K562 (cell line): ENCODE data around the gene XPO1. TPM values are rescaled to one million over a fixed set of nuclear protein-coding genes. Genes with fewer than 3 reads are reported as not detected.

Experiments
- ATAC-seq: fragments of 200-7000 bp; cut with Tn5 transposase; 3 replicates; pipeline ENCODE4 v1.9.1; 2020; ENCODE audit warnings: moderate library complexity
- BruUV-seq: library from RNA; stranded (reverse); fragments of 400-500 nt; replicated peaks from 2 replicates; lab custom pipeline; 2021; lab: Mats Ljungman, UMichigan
- CTCF ChIA-PET: fragments of 300-600 bp; formaldehyde crosslinking; extraction: SDS; loops from one replicate; lab custom pipeline; 2021; ENCODE audit warnings: low intra/inter-chr PET ratio; lab: Yijun Ruan, JAX
- POLR2A ChIA-PET: fragments of 300-600, 350-650 bp; sonication (Branson Sonifier 250); formaldehyde crosslinking; extraction: SDS; loops from one replicate; lab custom pipeline; 2021; ENCODE audit warnings: antibody characterized with exemption, inconsistent platforms; lab: Yijun Ruan, JAX
- DNase-seq, 4 experiments: peaks; one replicate each; pipeline versions ENCODE4 v3.0.0 to v3.0.0-alpha.2; 2011 to 2018; ENCODE audit warnings: low spot score in 3 of 4, mixed read lengths in 3 of 4; ENCODE audit errors: extremely low read depth in 1 of 4
- FAIRE-seq: peaks from 2 replicates; lab custom pipeline; 2011; peaks lifted over from hg19 to GRCh38; lab: Jason Lieb, UNC
- H2AFZ ChIP-seq: 2 replicates; pipeline ENCODE4 v1.6.0; 2011; ENCODE audit warnings: low read depth, low read length, control low read depth, inconsistent platforms
- H3K27ac ChIP-seq: fragments of 200-600 bp; 3 replicates; pipeline ENCODE4 v1.8.0; 2011; ENCODE audit warnings: low read depth, mild to moderate bottlenecking, control low read depth, inconsistent platforms, low read length, moderate library complexity, mixed read lengths; ENCODE audit errors: extremely low read depth
- H3K27me3 ChIP-seq, 2 experiments: fragments of 300-600 bp in 1 of 2; 2 replicates in 1 of 2; 3 replicates in 1 of 2; pipeline versions ENCODE4 v1.6.0 to v1.8.0; 2011; ENCODE audit warnings: inconsistent platforms in 2 of 2, low read length in 2 of 2, mild to moderate bottlenecking in 1 of 2, mixed read lengths in 1 of 2, moderate library complexity in 1 of 2; ENCODE audit not compliant: control insufficient read depth in 2 of 2, insufficient read depth in 2 of 2
- H3K36me3 ChIP-seq: fragments of 300-600 bp; 3 replicates; pipeline ENCODE4 v1.8.0; 2011; ENCODE audit warnings: mild to moderate bottlenecking, low read length, inconsistent platforms; ENCODE audit not compliant: control insufficient read depth, insufficient read depth
- H3K4me1 ChIP-seq, 2 experiments: fragments of 200-600 bp in 1 of 2; replicated peaks in 1 of 2; 2 replicates in 1 of 2; 3 replicates in 1 of 2; pipeline versions ENCODE4 v1.5.1 to v1.8.0; 2011; ENCODE audit warnings: inconsistent platforms in 2 of 2, low read length in 2 of 2, mild to moderate bottlenecking in 1 of 2, mixed read lengths in 1 of 2, moderate library complexity in 1 of 2; ENCODE audit not compliant: control insufficient read depth in 2 of 2, insufficient read depth in 2 of 2
- H3K4me2 ChIP-seq: 2 replicates; pipeline ENCODE4 v1.6.1; 2011; ENCODE audit warnings: low read length, control low read depth, inconsistent platforms, mixed read lengths; ENCODE audit not compliant: insufficient read depth
- H3K4me3 ChIP-seq: fragments of 200-600 bp; sonication (generic), shearing (Covaris generic); 2 replicates; pipeline ENCODE4 v1.5.1; 2016; ENCODE audit warnings: control low read depth, inconsistent platforms
- H3K79me2 ChIP-seq: fragments of 200-600 bp; 3 replicates; pipeline ENCODE4 v1.8.0; 2011; ENCODE audit warnings: low read length, inconsistent platforms; ENCODE audit not compliant: control insufficient read depth, insufficient read depth
- H3K9ac ChIP-seq, 2 experiments: 2 replicates each; pipeline versions ENCODE4 v1.6.0 to v1.6.1; 2011; ENCODE audit warnings: low read depth in 2 of 2, low read length in 2 of 2, control low read depth in 1 of 2, inconsistent platforms in 1 of 2, mild to moderate bottlenecking in 1 of 2, mixed read lengths in 1 of 2; ENCODE audit not compliant: insufficient read depth in 1 of 2
- H3K9me1 ChIP-seq: one replicate; pipeline ENCODE4 v1.6.0; 2011; ENCODE audit warnings: inconsistent platforms, mild to moderate bottlenecking, low read length, moderate library complexity; ENCODE audit not compliant: control insufficient read depth, insufficient read depth
- H3K9me3 ChIP-seq: replicated peaks from 2 replicates; pipeline ENCODE4 v1.5.1; 2011; ENCODE audit warnings: low read depth, low read length, inconsistent platforms; ENCODE audit not compliant: control insufficient read depth, insufficient read depth
- H4K20me1 ChIP-seq: replicated peaks from 2 replicates; pipeline ENCODE4 v1.6.1; 2011; ENCODE audit warnings: low read length, inconsistent platforms, mixed read lengths; ENCODE audit not compliant: control insufficient read depth, insufficient read depth
- RB1 ChIP-seq: fragments of 450-650 bp; IDR thresholded peaks from 2 replicates; pipeline ENCODE4 v1.6.1; 2017; ENCODE audit warnings: low read depth, mild to moderate bottlenecking
- RBM25 ChIP-seq: fragments of 200-400 bp; formaldehyde crosslinking; IDR thresholded peaks from 2 replicates; pipeline ENCODE4 v1.6.1; 2018; ENCODE audit warnings: low read length, low read depth, moderate library complexity; ENCODE audit not compliant: severe bottlenecking
- RBM34 ChIP-seq: fragments of 200-400 bp; formaldehyde crosslinking; IDR thresholded peaks from 2 replicates; pipeline ENCODE4 v1.6.1; 2018; ENCODE audit warnings: low read length, borderline replicate concordance; ENCODE audit not compliant: insufficient read depth
- RUNX1 ChIP-seq: sonication (generic); IDR thresholded peaks from 2 replicates; pipeline ENCODE4 v1.6.1; 2016; ENCODE audit warnings: antibody characterized with exemption, low read depth
- SIX5 ChIP-seq, 2 experiments: IDR thresholded peaks; 2 replicates each; pipeline ENCODE4 v1.6.1; 2011; ENCODE audit warnings: low read length in 2 of 2, borderline replicate concordance in 1 of 2, low read depth in 1 of 2, mild to moderate bottlenecking in 1 of 2, moderate library complexity in 1 of 2; ENCODE audit not compliant: insufficient read depth in 1 of 2
- ZNF121 ChIP-seq: sonication (generic); formaldehyde crosslinking; conservative IDR thresholded peaks from 2 replicates; pipeline ENCODE4 v1.8.0; 2022; ENCODE audit warnings: missing genetic modification reagents
- WGBS: fragments of 100-300 bp; shearing (Covaris generic); methylation state at CpG from one replicate; pipeline ENCODE4 v1.1.6; 2016; ENCODE audit warnings: low coverage, mixed read lengths; ENCODE audit not compliant: insufficient coverage; ENCODE audit errors: missing lambda C conversion rate; 5-methylcytosine and 5-hydroxymethylcytosine counted together
- in situ Hi-C: fragments of 300-500 bp; cut with MboI; formaldehyde crosslinking; loops from 4 replicates; pipeline ENCODE4 v1.15.0; 2018; ENCODE audit warnings: inconsistent platforms, mixed read lengths
- intact Hi-C: fragments of 100-400 bp; cut with micrococcal nuclease; formaldehyde crosslinking; loops from 2 replicates; pipeline ENCODE4 v1.14.2; 2022
- polyA plus RNA-seq, 8 experiments: library from polyadenylated mRNA; depleted of rRNA in 4 of 8; stranded (reverse) in 5 of 8; unstranded in 3 of 8; fragments of >200 nt; fragmentation: Nextera tagmentation in 2 of 8; fragmentation: Illumina TruSeq in 1 of 8; extraction: Ambion mirVana in 2 of 8; extraction: Trizol in 1 of 8; gene quantifications; 2 replicates each; pipeline versions ENCODE4 v1.2.1 to v1.2.3, GENCODE V29; 2011 to 2014; ENCODE audit warnings: inconsistent platforms in 1 of 8, missing spikeins in 1 of 8
- total RNA-seq, 7 experiments: library from RNA; depleted of rRNA in 6 of 7; stranded (reverse); fragments of >200 nt in 6 of 7; fragmentation: Illumina TruSeq in 2 of 7; extraction: Trizol in 2 of 7; gene quantifications; 2 replicates each; pipeline versions ENCODE4 v1.2.1 to v1.2.3, GENCODE V29; 2011 to 2021; ENCODE audit warnings: low replicate concordance in 1 of 7
- TF ChIP-seq, protein P1 (sequence below): IDR thresholded peaks from 2 replicates; pipeline ENCODE4 v1.6.1; 2012; ENCODE audit warnings: low read depth, low read length, improper control_type of control experiment, borderline replicate concordance
- TF ChIP-seq, protein P2 (sequence below): fragments of 200-800 bp; sonication (Bioruptor generic); IDR thresholded peaks from 2 replicates; pipeline ENCODE4 v1.6.1; 2017; ENCODE audit warnings: missing genetic modification characterization, missing compliant biosample characterization

Gene XPO1
- total and polyA plus RNA-seq, 9 of the 15 experiments (the other 6 are each of a cell fraction or from before 2014, with no cell fraction given): 86.2 to 307 (median 216) TPM

DNA sequence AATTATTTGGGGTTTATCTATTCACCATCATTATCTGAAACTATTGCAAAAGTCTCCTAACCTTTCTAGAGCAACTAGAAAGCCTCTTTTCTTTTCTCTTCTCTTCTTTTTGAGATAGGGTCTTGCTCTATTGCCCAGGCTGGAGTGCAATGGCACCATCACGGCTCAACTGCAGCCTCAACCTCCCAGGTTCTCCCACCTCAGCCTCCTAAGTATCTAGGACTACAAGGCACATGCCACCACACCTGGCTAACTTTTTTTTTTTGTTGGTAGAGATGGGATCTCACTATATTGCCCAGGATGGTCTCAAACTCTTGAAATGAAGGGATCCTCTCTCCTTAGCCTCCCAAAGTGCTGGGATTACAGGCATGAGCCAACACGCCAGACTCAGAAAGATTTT is 24.5 kb upstream of the XPO1 start:
- no TSS peak for BruUV-seq
- TF ChIP-seq RBM25 (peak; percentile 14), ZNF121 (CRISPR knock-in tag) (peak; percentile 85)
- TF ChIP-seq, protein P1, sequence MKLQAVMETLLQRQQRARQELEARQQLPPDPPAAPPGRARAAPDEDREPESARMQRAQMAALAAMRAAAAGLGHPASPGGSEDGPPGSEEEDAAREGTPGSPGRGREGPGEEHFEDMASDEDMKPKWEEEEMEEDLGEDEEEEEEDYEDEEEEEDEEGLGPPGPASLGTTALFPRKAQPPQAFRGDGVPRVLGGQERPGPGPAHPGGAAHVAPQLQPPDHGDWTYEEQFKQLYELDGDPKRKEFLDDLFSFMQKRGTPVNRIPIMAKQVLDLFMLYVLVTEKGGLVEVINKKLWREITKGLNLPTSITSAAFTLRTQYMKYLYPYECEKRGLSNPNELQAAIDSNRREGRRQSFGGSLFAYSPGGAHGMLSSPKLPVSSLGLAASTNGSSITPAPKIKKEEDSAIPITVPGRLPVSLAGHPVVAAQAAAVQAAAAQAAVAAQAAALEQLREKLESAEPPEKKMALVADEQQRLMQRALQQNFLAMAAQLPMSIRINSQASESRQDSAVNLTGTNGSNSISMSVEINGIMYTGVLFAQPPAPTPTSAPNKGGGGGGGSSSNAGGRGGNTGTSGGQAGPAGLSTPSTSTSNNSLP: no peak
- Histone ChIP-seq H3K4me3 (no peak overlapping the region), H2AFZ (no peak overlapping the region), H3K9ac (no peak overlapping the region), H3K4me2 (no peak overlapping the region), H3K4me1 (no peaks in the 10 kb centered on the region; a peak in 1 of 5 replicates), H4K20me1 (no peaks in the 10 kb centered on the region), H3K9me1 (no peaks in the 10 kb centered on the region), H3K36me3 (no peaks in the 10 kb centered on the region), H3K9me3 (no peaks in the 10 kb centered on the region), H3K27me3 (peaks cover 5 to 17% of the 10 kb centered on the region in 2 experiments), H3K79me2 (no peaks in the 10 kb centered on the region), H3K27ac (no peak overlapping the region)
- ATAC-seq: no peak
- POLR2A ChIA-PET: interaction anchor here (0.6 kb wide), 1 partner anchor 1646 kb away, joined by 3 read pairs; no protein-coding TSS in a partner anchor
- CTCF ChIA-PET: no interaction called here
- in situ Hi-C loops: no loop called here
- intact Hi-C loops: no loop called here
- 0% methylated on average over 2 of the region's 2 CpGs for WGBS
- DNase-seq: no peak
- FAIRE-seq: no peak

DNA sequence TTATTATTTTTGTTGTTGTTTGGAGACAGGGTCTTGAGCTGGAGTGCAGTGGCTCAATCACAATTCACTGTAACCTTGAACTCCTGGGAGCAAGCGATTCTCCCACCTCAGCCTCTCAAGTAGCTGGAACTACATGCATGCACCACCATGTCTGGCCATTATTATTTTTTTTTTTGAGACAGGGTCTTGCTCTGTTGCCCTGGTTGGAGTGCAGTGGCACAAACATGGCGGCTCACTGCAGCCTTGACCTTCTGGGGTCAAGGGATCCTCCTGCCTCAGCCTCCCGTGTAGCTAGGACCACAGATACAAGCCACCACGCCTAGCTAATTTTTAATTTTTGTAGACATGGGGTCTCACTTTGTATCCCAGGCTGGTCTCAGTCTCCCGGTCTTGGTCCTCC is 20.0 kb upstream of the XPO1 start:
- Histone ChIP-seq H3K4me2 (no peak overlapping the region), H3K9me1 (no peaks in the 10 kb centered on the region)
- ATAC-seq: no peak
- CTCF ChIA-PET: no interaction called here
- intact Hi-C loops: no loop called here
- TF ChIP-seq RUNX1 (no peak), RB1 (no peak), RBM34 (no peak), ZNF121 (CRISPR knock-in tag) (peak; percentile 80), SIX5 (IDR thresholded peaks at IDR 0.05; ENCODE audit: borderline replicate concordance in 1 of 2, insufficient read depth in 1 of 2, low read depth in 1 of 2, low read length in 2 of 2) (no peak)
- TF ChIP-seq, protein P2, sequence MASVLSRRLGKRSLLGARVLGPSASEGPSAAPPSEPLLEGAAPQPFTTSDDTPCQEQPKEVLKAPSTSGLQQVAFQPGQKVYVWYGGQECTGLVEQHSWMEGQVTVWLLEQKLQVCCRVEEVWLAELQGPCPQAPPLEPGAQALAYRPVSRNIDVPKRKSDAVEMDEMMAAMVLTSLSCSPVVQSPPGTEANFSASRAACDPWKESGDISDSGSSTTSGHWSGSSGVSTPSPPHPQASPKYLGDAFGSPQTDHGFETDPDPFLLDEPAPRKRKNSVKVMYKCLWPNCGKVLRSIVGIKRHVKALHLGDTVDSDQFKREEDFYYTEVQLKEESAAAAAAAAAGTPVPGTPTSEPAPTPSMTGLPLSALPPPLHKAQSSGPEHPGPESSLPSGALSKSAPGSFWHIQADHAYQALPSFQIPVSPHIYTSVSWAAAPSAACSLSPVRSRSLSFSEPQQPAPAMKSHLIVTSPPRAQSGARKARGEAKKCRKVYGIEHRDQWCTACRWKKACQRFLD (CRISPR knock-in tag): no peak
- TF ChIP-seq, all 486 proteins: peak for 1
- H3K9ac ChIP-seq: no peak overlapping the region
- H3K27ac ChIP-seq: no peak overlapping the region
- FAIRE-seq (no peak), DNase-seq (no peak)
- H3K27me3 ChIP-seq: peaks cover 2 to 8% of the 10 kb centered on the region in 2 experiments; a peak in 4 of 5 replicates
- no peak overlapping the region for H2AFZ ChIP-seq
- in situ Hi-C loops: no loop called here
- POLR2A ChIA-PET: no interaction called here
- no peaks in the 10 kb centered on the region for H3K79me2 ChIP-seq
- no peaks in the 10 kb centered on the region for H3K9me3 ChIP-seq
- WGBS: 4% methylated on average over 5 of the region's 5 CpGs
- H3K4me1 ChIP-seq: no peaks in the 10 kb centered on the region
- H3K36me3 ChIP-seq: no peaks in the 10 kb centered on the region
- BruUV-seq: no TSS peak
- H3K4me3 ChIP-seq: no peak overlapping the region
- H4K20me1 ChIP-seq: no peaks in the 10 kb centered on the region
